ENCODE data around the gene TMBIM1. TPM values are rescaled to one million over a fixed set of nuclear protein-coding genes. Genes with fewer than 3 reads are reported as not detected.
"Not testable (repeated sequence)": the region's sequence is repeated elsewhere in the genome, so short reads cannot be mapped to it uniquely, and the experiment has no call there.

Gene TMBIM1
- total RNA-seq, 2 experiments from 2014 or later, result 53.5 to 57.9 TPM

DNA sequence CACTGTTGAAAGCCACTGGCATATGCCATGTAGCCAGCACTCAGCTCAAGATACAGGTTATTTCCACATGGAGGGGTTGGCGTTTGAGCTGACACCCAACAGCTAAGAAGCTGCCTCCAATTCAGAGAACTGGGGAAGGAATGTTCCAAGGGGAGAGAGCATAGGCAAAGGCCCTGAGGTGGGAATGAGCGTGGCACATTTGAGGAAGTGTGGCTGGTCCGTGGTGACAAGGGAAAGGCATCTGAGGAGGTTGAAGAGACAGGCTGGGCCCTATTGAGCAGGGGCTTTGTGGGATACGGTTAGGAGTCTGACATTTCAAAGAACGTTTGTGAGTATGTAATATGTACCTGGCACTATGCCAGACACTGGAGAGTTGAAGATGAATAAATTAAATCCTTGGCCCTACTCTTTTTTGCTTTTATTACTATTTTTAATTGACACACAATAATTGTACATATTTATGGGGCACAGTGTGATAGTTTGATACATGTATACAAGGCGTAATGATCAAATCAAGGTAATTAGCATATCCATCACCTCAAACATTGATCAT is 27.6 kb upstream of the TMBIM1 start:
- no peak for ATAC-seq
- intact Hi-C loops (cut with micrococcal nuclease), result no loop called here
- TF ChIP-seq CTCF (IDR thresholded peaks at IDR 0.05), result no peak
- ChIA-PET POLR2A (no interaction called here), CTCF (interaction anchor here (1.0 to 1.4 kb wide), 3 partner anchors 36 to 251 kb away, joined by 3 read pairs; partner anchors contain the start of genes CATIP and RUFY4)
- H3K9me3 Mint-ChIP-seq, result no peaks in the 10 kb centered on the region
- H3K36me3 Mint-ChIP-seq (ENCODE audit: low read depth), result peaks cover 2% of the 10 kb centered on the region
- H3K4me3 Mint-ChIP-seq, result no peak overlapping the region
- H3K27ac Mint-ChIP-seq, result no peak overlapping the region
- no peak for DNase-seq
- H3K4me1 Mint-ChIP-seq (ENCODE audit: low read depth), result peaks cover 49% of the 10 kb centered on the region
- no peaks in the 10 kb centered on the region for H3K27me3 Mint-ChIP-seq

GRCh38 chr2:218318241-218318640 is 25.9 kb upstream of the TMBIM1 start:
- CTCF ChIA-PET, result interaction anchor here (0.7 to 1.7 kb wide), 4 partner anchors 12 to 42 kb away, joined by 3 to 9 read pairs (median 4); partner anchors contain the start of gene CATIP
- TF ChIP-seq CTCF (IDR thresholded peaks at IDR 0.05), result no peak
- peaks cover 2% of the 10 kb centered on the region for H3K36me3 Mint-ChIP-seq (ENCODE audit: low read depth)
- H3K27me3 Mint-ChIP-seq, result no peaks in the 10 kb centered on the region
- no peak overlapping the region for H3K4me3 Mint-ChIP-seq
- ATAC-seq (no peak), DNase-seq (no peak)
- no peaks in the 10 kb centered on the region for H3K9me3 Mint-ChIP-seq
- H3K27ac Mint-ChIP-seq, result no peak overlapping the region
- H3K4me1 Mint-ChIP-seq (ENCODE audit: low read depth), result peaks cover 41% of the 10 kb centered on the region
- intact Hi-C loops (cut with micrococcal nuclease), result no loop called here
- POLR2A ChIA-PET, result no interaction called here

- intact Hi-C loops (cut with micrococcal nuclease), result no loop called here
- Mint-ChIP-seq H3K4me1 (ENCODE audit: low read depth) (peaks cover 41% of the 10 kb centered on the region), H3K36me3 (ENCODE audit: low read depth) (peaks cover 2% of the 10 kb centered on the region), H3K27ac (no peak overlapping the region), H3K9me3 (no peaks in the 10 kb centered on the region), H3K27me3 (no peaks in the 10 kb centered on the region), H3K4me3 (no peak overlapping the region)
- DNase-seq (no peak), ATAC-seq (no peak)
- ChIA-PET POLR2A (no interaction called here), CTCF (interaction anchor here (0.7 to 1.7 kb wide), 4 partner anchors 12 to 42 kb away, joined by 3 to 9 read pairs (median 4); partner anchors contain the start of gene CATIP)
- TF ChIP-seq CTCF (IDR thresholded peaks at IDR 0.05), result no peak
Observed at GRCh38 chr2:218317835-218318234, 25.5 kb upstream of the TMBIM1 start.

DNA sequence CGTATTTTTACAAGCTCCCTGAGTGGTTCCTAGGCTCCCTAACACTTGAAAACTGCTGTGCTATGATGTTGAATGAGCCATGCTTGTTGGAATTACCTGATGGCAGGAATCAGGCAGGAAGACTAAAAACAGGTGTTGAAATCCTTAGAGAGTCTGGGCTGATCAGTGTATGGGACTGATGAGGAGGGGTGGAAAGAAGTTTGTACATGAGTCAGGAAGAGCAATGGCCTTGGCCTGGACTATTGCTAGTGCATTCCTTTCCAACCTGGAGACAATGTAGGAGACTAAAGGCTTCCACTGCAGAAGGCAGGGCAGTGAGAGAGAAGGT is 25.0 kb upstream of the TMBIM1 start:
- Mint-ChIP-seq H3K27me3 (no peaks in the 10 kb centered on the region), H3K36me3 (ENCODE audit: low read depth) (peaks cover 2% of the 10 kb centered on the region), H3K9me3 (no peaks in the 10 kb centered on the region), H3K4me1 (ENCODE audit: low read depth) (peaks cover 36% of the 10 kb centered on the region), H3K4me3 (no peak overlapping the region), H3K27ac (peak overlapping the region; percentile 30)
- CTCF ChIA-PET, result interaction anchor here (1.2 to 1.7 kb wide), 2 partner anchors 13 to 15 kb away, joined by 5 to 9 read pairs; no protein-coding TSS in a partner anchor
- no peak for TF ChIP-seq CTCF (IDR thresholded peaks at IDR 0.05)
- intact Hi-C loops (cut with micrococcal nuclease), result no loop called here
- DNase-seq, result no peak
- no peak for ATAC-seq
- POLR2A ChIA-PET, result interaction anchor here (0.9 to 1.6 kb wide), 3 partner anchors 10 to 31 kb away, joined by 3 to 4 read pairs (median 3); no protein-coding TSS in a partner anchor

DNA sequence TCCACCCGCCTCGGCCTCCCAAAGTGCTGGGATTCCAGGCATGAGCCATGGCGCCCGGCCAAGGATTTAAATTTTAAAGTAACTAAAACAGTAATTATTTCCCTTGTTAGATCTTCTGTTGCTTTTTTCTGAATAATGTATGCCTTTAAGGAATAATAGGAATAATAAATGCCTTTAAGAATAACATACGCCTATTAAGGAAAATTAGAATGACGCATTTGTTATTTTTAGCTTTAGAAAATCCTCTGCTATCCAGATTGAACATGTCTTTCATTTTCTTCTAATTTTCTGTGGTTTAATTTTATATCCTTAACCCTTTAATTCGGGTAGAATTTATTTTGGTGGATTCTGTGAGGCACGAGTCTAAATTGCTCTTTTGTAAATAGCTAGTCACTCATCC is 23.1 kb upstream of the TMBIM1 start:
- POLR2A ChIA-PET, result interaction anchor here (1.1 kb wide), 1 partner anchor 72 kb away, joined by 4 read pairs; no protein-coding TSS in a partner anchor
- no peak overlapping the region for H3K4me3 Mint-ChIP-seq
- H3K9me3 Mint-ChIP-seq, result no peaks in the 10 kb centered on the region
- CTCF ChIA-PET, result interaction anchor here (1.5 to 2.1 kb wide), 2 partner anchors 14 to 41 kb away, joined by 8 read pairs; partner anchors contain the start of gene CATIP
- DNase-seq (no peak), ATAC-seq (no peak)
- peaks cover 2% of the 10 kb centered on the region for H3K36me3 Mint-ChIP-seq (ENCODE audit: low read depth)
- H3K27ac Mint-ChIP-seq, result no peak overlapping the region
- no peak for TF ChIP-seq CTCF (IDR thresholded peaks at IDR 0.05)
- intact Hi-C loops (cut with micrococcal nuclease), result no loop called here
- H3K27me3 Mint-ChIP-seq, result no peaks in the 10 kb centered on the region
- H3K4me1 Mint-ChIP-seq (ENCODE audit: low read depth), result peaks cover 29% of the 10 kb centered on the region

DNA sequence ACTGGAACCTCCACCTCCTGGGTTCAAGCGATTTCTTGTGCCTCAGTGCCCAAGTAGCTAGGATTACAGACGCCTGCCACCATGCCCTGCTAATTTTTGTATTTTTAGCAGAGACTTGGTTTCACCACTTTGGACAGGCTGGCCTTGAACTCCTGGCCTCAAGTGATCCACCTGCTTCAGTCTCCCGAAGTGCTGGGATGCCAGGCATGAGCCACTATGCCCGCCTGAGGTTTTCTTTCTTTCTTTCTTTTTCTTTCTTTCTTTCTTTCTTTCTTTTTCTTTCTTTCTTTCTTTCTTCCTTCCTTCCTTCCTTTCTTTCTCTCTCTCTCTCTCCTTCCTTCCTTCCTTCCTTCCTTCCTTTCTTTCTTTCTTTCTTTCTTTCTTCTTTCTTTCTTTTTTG is 22.5 kb upstream of the TMBIM1 start:
- H3K4me3 Mint-ChIP-seq; ATAC-seq; DNase-seq; H3K27ac Mint-ChIP-seq; H3K9me3 Mint-ChIP-seq; H3K36me3 Mint-ChIP-seq (ENCODE audit: low read depth); intact Hi-C loops (cut with micrococcal nuclease); H3K27me3 Mint-ChIP-seq: not testable (repeated sequence)
- peaks cover 29% of the 10 kb centered on the region for H3K4me1 Mint-ChIP-seq (ENCODE audit: low read depth)
- CTCF ChIA-PET, result interaction anchor here (1.5 to 2.1 kb wide), 2 partner anchors 13 to 42 kb away, joined by 8 read pairs; partner anchors contain the start of gene CATIP
- POLR2A ChIA-PET, result interaction anchor here (1.1 kb wide), 1 partner anchor 73 kb away, joined by 4 read pairs; no protein-coding TSS in a partner anchor
